ENCODE data around the gene RNF7. TPM values are rescaled to one million over a fixed set of nuclear protein-coding genes. Genes with fewer than 3 reads are reported as not detected.

RNF7 gene
- total and polyA plus RNA-seq, 2 donors (not counting 3 experiments of a cell fraction or from before 2014, with no cell fraction given) = 120 to 136 TPM

- peak overlapping the region; percentile 45 for H3K27ac ChIP-seq (ENCODE audit: insufficient read depth, low read depth, low read length)
- no peaks in the 10 kb centered on the region for H3K9me1 ChIP-seq (replicated peaks; ENCODE audit: control insufficient read depth, extremely low read depth, insufficient read depth, low read length)
- peaks cover 0 to 2% of the 10 kb centered on the region in 2 experiments for H3K27me3 ChIP-seq (ENCODE audit: control insufficient read depth in 2 of 2, insufficient read depth in 2 of 2, low read length in 2 of 2)
- ChIA-PET POLR2A (no interaction called here), CTCF (interaction anchor here (0.9 to 5.0 kb wide), 10 partner anchors 15 to 472 kb away, joined by 3 to 48 read pairs (median 4); partner anchors contain the start of gene ATP1B3)
- no peaks in the 10 kb centered on the region for H3K9me3 ChIP-seq (replicated peaks; ENCODE audit: control insufficient read depth, insufficient read depth, low read length)
- peak overlapping the region; percentile 88 for H2AFZ ChIP-seq (ENCODE audit: low read depth, low read length)
- H3K36me3 ChIP-seq (ENCODE audit: control insufficient read depth in 2 of 2, extremely low read depth in 1 of 2, insufficient read depth in 2 of 2, low read length in 2 of 2) = peaks cover 0 to 3% of the 10 kb centered on the region in 2 experiments
- H3K4me1 ChIP-seq (ENCODE audit: control insufficient read depth, extremely low read depth, insufficient read depth, low read length) = peaks cover 19% of the 10 kb centered on the region
- H3K9ac ChIP-seq (replicated peaks; ENCODE audit: extremely low read depth, insufficient read depth, low read length) = no peak overlapping the region
- H3K4me3 ChIP-seq (replicated peaks in 1 of 3; ENCODE audit: insufficient read depth in 1 of 3, low read depth in 1 of 3, low read length in 3 of 3) = peak overlapping the region in 1 of 3 experiments; percentile 20
- DNase-seq (ENCODE audit: low read depth, low spot score) (no peak), FAIRE-seq (no peak)
- TF ChIP-seq CTCF (IDR thresholded peaks at IDR 0.05; ENCODE audit: extremely low read depth in 1 of 2, insufficient read depth in 1 of 2, low read depth in 1 of 2, low read length in 2 of 2) = no peak
- TF ChIP-seq MYC (IDR thresholded peaks at IDR 0.05; ENCODE audit: low read depth, low read length) = no peak
- no peak for TF ChIP-seq GATA2 (IDR thresholded peaks at IDR 0.05; ENCODE audit: insufficient read depth, insufficient read length, low read depth, low read length)
- no peak for TF ChIP-seq JUN (IDR thresholded peaks at IDR 0.05; ENCODE audit: borderline replicate concordance, insufficient read depth, insufficient read length, low read depth)
- TF ChIP-seq EZH2 (IDR thresholded peaks at IDR 0.05; ENCODE audit: borderline replicate concordance, low read depth, low read length, severe bottlenecking) = no peak
- TF ChIP-seq MAX (IDR thresholded peaks at IDR 0.05; ENCODE audit: insufficient read depth, insufficient read length) = no peak
- no peak for TF ChIP-seq POLR2AphosphoS5 (IDR thresholded peaks at IDR 0.05; ENCODE audit: insufficient read depth, low read depth, low read length)
- no peak for TF ChIP-seq FOS (IDR thresholded peaks at IDR 0.05; ENCODE audit: borderline replicate concordance, insufficient read depth, low read length)
- TF ChIP-seq POLR2A (IDR thresholded peaks at IDR 0.05; ENCODE audit: low read depth, low read length) = no peak
- dilution Hi-C loops (cut with MboI; ENCODE audit: extremely low pct_ligation_motif_present, low sequenced_read_pairs) (no loop called here), intact Hi-C loops (cut with micrococcal nuclease) (loop anchor here (1.0 to 5.0 kb wide), 9 partner anchors 29 to 540 kb away; no protein-coding TSS in a partner anchor)
- peak overlapping the region; percentile 73 for H3K4me2 ChIP-seq (ENCODE audit: insufficient read depth, low read length)
- peaks cover 4% of the 10 kb centered on the region for H4K20me1 ChIP-seq (replicated peaks; ENCODE audit: control insufficient read depth, extremely low read depth, insufficient read depth, low read length)
- H3K79me2 ChIP-seq (ENCODE audit: control insufficient read depth, insufficient read depth, low read length) = peaks cover 40% of the 10 kb centered on the region
- no TSS peak for BruUV-seq (replicated peaks)
Measured at GRCh38 chr3:141737678-141738021, 448 bp upstream of the RNF7 start.
